GM23338 (cell line): ENCODE results near the gene FRMD3. TPM values are rescaled to one million over a fixed set of nuclear protein-coding genes. Genes with fewer than 3 reads are reported as not detected.

Experiments used
- ATAC-seq: fragments of 200-7000 bp; cut with Tn5 transposase; 3 replicates; pipeline ENCODE4 v1.9.1; 2020
- DNase-seq: peaks from one replicate; pipeline ENCODE4 v3.0.0-alpha.2; 2015; ENCODE audit warnings: low spot score
- H2AFZ ChIP-seq: fragments of 200-600 bp; sonication (generic); 2 replicates; pipeline ENCODE4 v1.8.0; 2016; ENCODE audit warnings: antibody characterized with exemption, mild to moderate bottlenecking, moderate library complexity
- H3F3A ChIP-seq: fragments of 200-600 bp; sonication (generic); replicated peaks from 2 replicates; pipeline ENCODE4 v1.8.0; 2017; ENCODE audit warnings: antibody characterized with exemption, mixed run types, low read depth
- H3K27ac ChIP-seq: fragments of 200-600 bp; sonication (generic); 2 replicates; pipeline ENCODE4 v1.6.1; 2016; ENCODE audit warnings: low read depth
- H3K27me3 ChIP-seq: fragments of 200-600 bp; sonication (generic); 2 replicates; pipeline ENCODE4 v1.8.0; 2016; ENCODE audit warnings: mild to moderate bottlenecking, mixed run types, moderate library complexity; ENCODE audit not compliant: insufficient read depth
- H3K36me3 ChIP-seq: fragments of 200-600 bp; sonication (generic); 2 replicates; pipeline ENCODE4 v1.8.0; 2016; ENCODE audit warnings: mild to moderate bottlenecking; ENCODE audit not compliant: insufficient read depth
- H3K4me1 ChIP-seq: fragments of 200-600 bp; sonication (generic); 2 replicates; pipeline ENCODE4 v1.8.0; 2016; ENCODE audit warnings: mild to moderate bottlenecking, moderate library complexity; ENCODE audit not compliant: insufficient read depth
- H3K4me2 ChIP-seq: fragments of 200-600 bp; sonication (generic); 2 replicates; pipeline ENCODE4 v1.7.1; 2017; ENCODE audit warnings: mixed run types
- H3K4me3 ChIP-seq: fragments of 200-600 bp; sonication (generic); 2 replicates; pipeline ENCODE4 v1.6.1; 2016; ENCODE audit warnings: mixed run types
- H3K79me2 ChIP-seq: fragments of 200-600 bp; sonication (generic); replicated peaks from 2 replicates; pipeline ENCODE4 v1.8.0; 2017; ENCODE audit warnings: mild to moderate bottlenecking; ENCODE audit not compliant: insufficient read depth
- H3K9me2 ChIP-seq: fragments of 200-600 bp; sonication (generic); 2 replicates; pipeline ENCODE4 v1.8.0; 2017; ENCODE audit not compliant: insufficient read depth
- H4K20me1 ChIP-seq: fragments of 200-600 bp; sonication (generic); replicated peaks from 2 replicates; pipeline ENCODE4 v1.8.0; 2017; ENCODE audit warnings: mild to moderate bottlenecking; ENCODE audit not compliant: insufficient read depth
- H3K27ac Mint-ChIP-seq: 2 replicates; pipeline ENCODE4 v1.8.0; 2020; ENCODE audit warnings: inconsistent platforms, mild to moderate bottlenecking, moderate library complexity, mixed read lengths
- H3K27me3 Mint-ChIP-seq: 3 replicates; pipeline ENCODE4 v1.8.0; 2022; ENCODE audit warnings: low read depth, mild to moderate bottlenecking, moderate library complexity, mixed read lengths, inconsistent platforms; ENCODE audit not compliant: insufficient read depth, poor library complexity
- H3K36me3 Mint-ChIP-seq: 3 replicates; pipeline ENCODE4 v1.8.0; 2021; ENCODE audit warnings: low read depth, mild to moderate bottlenecking, inconsistent platforms, moderate library complexity, mixed read lengths
- H3K4me1 Mint-ChIP-seq: 3 replicates; pipeline ENCODE4 v1.8.0; 2020; ENCODE audit warnings: mild to moderate bottlenecking, inconsistent platforms, mixed read lengths
- H3K4me3 Mint-ChIP-seq: 3 replicates; pipeline ENCODE4 v1.8.0; 2021; ENCODE audit warnings: moderate library complexity, mild to moderate bottlenecking, inconsistent platforms, mixed read lengths
- H3K9me3 Mint-ChIP-seq: 3 replicates; pipeline ENCODE4 v1.8.0; 2020; ENCODE audit warnings: moderate library complexity, mild to moderate bottlenecking, inconsistent platforms, mixed read lengths
- POLR2AphosphoS5 ChIP-seq: IDR thresholded peaks from 2 replicates; pipeline ENCODE4 v1.6.1; 2016; ENCODE audit warnings: antibody characterized with exemption, low read depth
- ZNF331 ChIP-seq: fragments of 250-450 bp; sonication (Bioruptor Pico); IDR thresholded peaks from 2 replicates; pipeline ENCODE4 v1.5.0; 2020; ENCODE audit warnings: low read depth, mild to moderate bottlenecking, moderate library complexity
- ZNF462 ChIP-seq: fragments of 250-450 bp; sonication (Bioruptor Pico); IDR thresholded peaks from 2 replicates; pipeline ENCODE4 v1.5.0; 2020; ENCODE audit warnings: mild to moderate bottlenecking, moderate library complexity
- polyA plus RNA-seq: library from polyadenylated mRNA; unstranded; fragments of >200 nt; fragmentation: Nextera tagmentation; extraction: Ambion mirVana; gene quantifications from 2 replicates; pipeline ENCODE4 v1.2.1, GENCODE V29; 2016
- total RNA-seq: library from RNA; depleted of rRNA; stranded (reverse); fragments of >200 nt; shearing (Covaris generic); gene quantifications from 2 replicates; pipeline ENCODE4 v1.2.3, GENCODE V29; 2014

The FRMD3 gene
- total and polyA plus RNA-seq, 2 experiments from 2014 or later = 0.47 to 1.2 TPM

- ATAC-seq = no peak
- Mint-ChIP-seq H3K27ac (no peak overlapping the region), H3K36me3 (no peaks in the 10 kb centered on the region; the same call in 2 of the 3 replicates)
Observed at GRCh38 chr9:83284746-83285145, 253.5 kb downstream of the FRMD3 start.

More at GRCh38 chr9:83284746-83285145, 253.5 kb downstream of the FRMD3 start:
- Histone ChIP-seq H3K79me2 (no peaks in the 10 kb centered on the region), H3K4me2 (no peak overlapping the region), H3K4me1 (peaks cover 11% of the 10 kb centered on the region), H3K4me3 (no peak overlapping the region), H3K27me3 (no peaks in the 10 kb centered on the region), H2AFZ (no peak overlapping the region), H3F3A (no peaks in the 10 kb centered on the region), H3K9me2 (peaks cover 6% of the 10 kb centered on the region; the same call in 1 of the 2 replicates), H4K20me1 (no peaks in the 10 kb centered on the region), H3K27ac (no peak overlapping the region), H3K36me3 (no peaks in the 10 kb centered on the region)
- TF ChIP-seq ZNF462 (CRISPR knock-in tag) = no peak
- TF ChIP-seq ZNF331 = no peak
- TF ChIP-seq POLR2AphosphoS5 = no peak
- no peak overlapping the region for H3K4me3 Mint-ChIP-seq
- peaks cover 2% of the 10 kb centered on the region; the same call in 1 of the 3 replicates for H3K4me1 Mint-ChIP-seq
- H3K27me3 Mint-ChIP-seq = no peaks in the 10 kb centered on the region
- H3K9me3 Mint-ChIP-seq = 0 out of 3 replicates have a peak, but pooled peaks cover under 1% of the 10 kb centered on the region
- no peak for DNase-seq
